Measurements from ENCODE around the gene VWCE.

VWCE gene

DNA sequence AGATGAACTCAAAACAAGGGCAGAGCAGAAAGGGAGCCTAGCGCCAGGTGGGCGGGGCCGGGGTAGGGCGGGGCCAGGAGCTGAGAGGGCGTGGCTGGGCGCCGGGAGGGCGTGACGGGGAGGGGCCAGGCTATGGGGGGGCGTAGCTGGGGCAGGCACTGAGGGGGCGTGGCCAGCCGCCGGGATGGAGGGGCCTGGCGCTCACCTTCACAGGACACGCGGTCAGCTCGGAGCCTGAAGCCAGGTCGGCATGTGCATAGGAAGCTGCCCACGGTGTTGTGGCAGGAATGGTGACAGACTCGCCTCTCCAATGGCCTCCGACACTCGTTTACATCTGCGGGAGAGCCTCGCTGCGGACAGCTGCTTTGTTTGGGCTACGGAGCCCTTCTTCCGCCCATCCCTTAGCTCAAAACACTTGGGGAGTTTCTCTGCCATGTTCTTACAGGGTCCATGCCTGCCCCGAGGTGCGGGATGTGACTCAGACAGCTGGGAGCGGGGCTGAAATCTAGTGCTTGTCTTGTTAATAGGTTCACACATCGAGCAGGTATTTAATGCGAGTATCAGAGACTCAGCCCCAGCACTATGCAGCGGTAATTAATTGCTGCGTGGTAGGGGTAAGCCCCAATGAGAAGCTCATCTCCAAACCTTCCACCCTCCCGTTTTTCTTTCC is 13.4 kb downstream of the VWCE start:
- no peak for FAIRE-seq
- TF ChIP-seq, protein P1, sequence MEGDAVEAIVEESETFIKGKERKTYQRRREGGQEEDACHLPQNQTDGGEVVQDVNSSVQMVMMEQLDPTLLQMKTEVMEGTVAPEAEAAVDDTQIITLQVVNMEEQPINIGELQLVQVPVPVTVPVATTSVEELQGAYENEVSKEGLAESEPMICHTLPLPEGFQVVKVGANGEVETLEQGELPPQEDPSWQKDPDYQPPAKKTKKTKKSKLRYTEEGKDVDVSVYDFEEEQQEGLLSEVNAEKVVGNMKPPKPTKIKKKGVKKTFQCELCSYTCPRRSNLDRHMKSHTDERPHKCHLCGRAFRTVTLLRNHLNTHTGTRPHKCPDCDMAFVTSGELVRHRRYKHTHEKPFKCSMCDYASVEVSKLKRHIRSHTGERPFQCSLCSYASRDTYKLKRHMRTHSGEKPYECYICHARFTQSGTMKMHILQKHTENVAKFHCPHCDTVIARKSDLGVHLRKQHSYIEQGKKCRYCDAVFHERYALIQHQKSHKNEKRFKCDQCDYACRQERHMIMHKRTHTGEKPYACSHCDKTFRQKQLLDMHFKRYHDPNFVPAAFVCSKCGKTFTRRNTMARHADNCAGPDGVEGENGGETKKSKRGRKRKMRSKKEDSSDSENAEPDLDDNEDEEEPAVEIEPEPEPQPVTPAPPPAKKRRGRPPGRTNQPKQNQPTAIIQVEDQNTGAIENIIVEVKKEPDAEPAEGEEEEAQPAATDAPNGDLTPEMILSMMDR (IDR thresholded peaks at IDR 0.05; ENCODE audit: insufficient read depth, missing control alignments): no peak
- peak; percentile 46 for DNase-seq (ENCODE audit: insufficient read length, low spot score)

GRCh38 chr11:61280883-61281580 is 14.1 kb downstream of the VWCE start:
- TF ChIP-seq, protein P1 (IDR thresholded peaks at IDR 0.05; ENCODE audit: insufficient read depth, missing control alignments): no peak
- FAIRE-seq (no peak), DNase-seq (ENCODE audit: insufficient read length, low spot score) (no peak)

DNA sequence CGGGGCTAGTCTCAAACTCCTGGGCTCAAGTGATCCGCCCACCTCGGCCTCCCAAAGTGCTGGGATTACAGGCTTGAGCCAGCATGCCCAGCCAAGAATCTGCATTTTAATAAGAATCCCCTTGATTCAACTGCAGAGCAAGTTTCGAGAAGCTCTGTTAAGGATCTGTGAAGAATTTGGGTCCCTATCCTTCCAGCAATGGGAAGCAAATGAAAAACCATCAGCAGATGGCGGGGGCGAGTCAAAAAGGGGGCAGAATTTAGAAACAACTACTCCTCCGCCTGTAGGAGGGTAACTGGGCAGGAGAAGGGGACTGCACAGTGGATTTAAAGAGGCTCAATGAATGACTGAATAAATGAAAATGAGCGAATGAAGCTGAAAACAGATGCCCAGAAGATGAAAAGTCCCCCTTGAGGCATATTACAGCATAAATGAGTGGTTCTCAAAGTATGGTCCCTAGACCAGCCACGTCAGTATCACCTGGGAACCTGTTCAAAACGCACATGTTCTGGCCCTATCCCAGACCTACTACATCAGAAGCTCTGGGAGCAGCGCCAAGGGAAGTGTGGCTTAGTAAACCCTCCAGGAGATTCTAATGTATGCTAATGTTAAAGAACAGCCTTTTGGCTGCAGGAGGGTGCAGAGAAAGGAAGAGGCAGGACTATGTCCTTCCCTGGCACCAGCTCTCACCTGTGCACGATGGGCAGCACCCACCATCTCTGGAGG is 15.0 kb downstream of the VWCE start:
- FAIRE-seq (no peak), DNase-seq (ENCODE audit: insufficient read length, low spot score) (no peak)
- TF ChIP-seq, protein P1 (IDR thresholded peaks at IDR 0.05; ENCODE audit: insufficient read depth, missing control alignments): no peak

DNA sequence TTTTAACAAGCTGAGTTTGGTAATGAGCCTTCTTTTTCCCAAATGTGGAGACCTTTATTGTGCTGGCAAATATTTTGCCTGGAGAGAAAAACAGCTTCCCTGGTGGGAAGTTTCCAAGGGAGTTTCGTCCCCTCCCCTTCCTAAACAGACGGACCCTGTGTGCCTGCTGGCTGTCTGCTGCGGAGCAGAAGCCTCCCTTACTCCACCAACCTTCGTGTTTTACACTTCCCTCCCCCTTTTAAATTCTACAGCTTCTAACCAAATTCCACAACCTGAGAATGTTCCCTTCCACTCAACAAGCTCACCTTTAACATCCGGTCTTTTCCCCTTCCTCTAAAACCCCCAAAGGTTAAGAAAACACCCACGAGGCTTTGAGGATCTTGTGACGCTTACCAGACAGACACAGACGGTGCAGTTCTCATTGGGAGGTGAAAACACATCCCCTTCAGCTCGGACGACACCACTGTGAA is 17.1 kb downstream of the VWCE start:
- DNase-seq (ENCODE audit: insufficient read length, low spot score): no peak
- FAIRE-seq: no peak
- TF ChIP-seq, protein P1 (IDR thresholded peaks at IDR 0.05; ENCODE audit: insufficient read depth, missing control alignments): no peak

DNA sequence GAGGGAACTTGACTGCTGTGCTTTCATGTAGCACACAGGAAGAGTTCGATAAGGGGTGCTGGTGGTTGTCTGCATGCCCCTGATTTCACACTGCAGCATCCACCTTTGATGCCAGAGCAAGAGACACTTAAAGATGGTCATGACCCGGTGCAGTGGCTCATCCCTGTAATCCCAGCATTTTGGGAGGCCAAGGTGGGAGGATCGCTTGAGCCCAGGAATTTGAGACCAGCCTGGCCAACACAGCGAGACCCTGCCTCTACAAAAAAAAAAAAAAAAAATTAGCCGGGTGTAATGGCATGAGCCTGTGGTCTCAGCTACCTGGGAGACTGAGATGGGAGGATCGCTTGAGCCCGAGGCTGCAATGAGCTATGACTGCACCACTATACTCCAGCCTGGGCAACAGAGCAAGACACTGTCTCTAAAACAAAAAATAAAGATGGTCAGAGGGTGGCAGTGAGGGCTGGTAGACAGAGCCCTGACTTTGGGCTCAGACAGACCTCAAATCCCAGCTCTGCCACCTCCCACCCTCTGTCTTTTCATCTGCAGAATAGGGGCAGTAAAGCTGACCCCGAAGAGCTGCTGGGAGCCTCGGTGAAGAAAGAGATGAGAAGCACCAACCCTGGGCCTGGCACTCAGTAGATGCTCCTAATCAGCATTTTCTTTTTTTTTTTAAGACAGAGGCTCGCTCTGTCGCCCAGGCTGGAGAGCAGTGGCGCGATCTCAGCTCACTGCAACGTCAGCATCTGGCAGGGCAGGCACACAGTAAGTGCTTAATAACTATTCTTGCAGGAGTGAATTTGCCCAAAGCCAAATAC is 17.7 kb downstream of the VWCE start:
- DNase-seq (ENCODE audit: insufficient read length, low spot score) (no peak), FAIRE-seq (no peak)

DNA sequence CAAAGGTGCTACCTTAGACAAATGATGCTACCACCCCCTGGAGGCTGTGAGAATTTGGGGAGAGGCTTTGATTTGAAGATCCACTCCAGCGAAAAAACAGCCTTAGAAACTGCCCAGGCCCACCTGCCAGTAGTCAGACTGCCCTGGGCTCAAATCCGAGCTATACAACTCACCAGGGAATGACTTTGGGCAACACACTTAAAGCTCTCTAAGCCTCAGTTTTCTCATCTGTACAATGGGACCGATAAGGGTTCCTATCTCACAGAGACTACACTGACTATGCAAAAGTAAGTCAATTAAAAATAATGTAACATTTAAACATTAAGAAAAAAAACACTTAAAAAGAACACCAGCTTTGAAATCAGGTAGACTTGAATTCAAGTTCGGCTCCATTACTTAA is 19.9 kb downstream of the VWCE start:
- DNase-seq (ENCODE audit: insufficient read length, low spot score) (no peak), FAIRE-seq (no peak)
- TF ChIP-seq, protein P1 (IDR thresholded peaks at IDR 0.05; ENCODE audit: insufficient read depth, missing control alignments): no peak

More for the DNA sequence above, 17.7 kb downstream of the VWCE start:
- TF ChIP-seq, protein P1 (IDR thresholded peaks at IDR 0.05; ENCODE audit: insufficient read depth, missing control alignments): no peak
